Activated CD4-positive, alpha-beta T cell treated with anti-CD3 and anti-CD28 coated beads, Interleukin-2, amount 50 U/mL, for 1 hour (primary cell): ENCODE measurements around the gene ANKRD31.
A peak's percentile ranks its signal among the peaks of the same experiment; 100 is the strongest.

ENCODE experiments used
- DNase-seq: peaks from one replicate; pipeline ENCODE4 v3.0.0-alpha.2; 2020

Gene ANKRD31

GRCh38 chr5:75054134-75054930, 182.3 kb downstream of the ANKRD31 start:
- DNase-seq = no peak

GRCh38 chr5:75053304-75054133, 183.2 kb downstream of the ANKRD31 start:
- DNase-seq = peak; percentile 59

- no peak for DNase-seq
Observed at GRCh38 chr5:75053054-75053303, 183.7 kb downstream of the ANKRD31 start.

- DNase-seq = peak; percentile 34
Observed at GRCh38 chr5:75052192-75053053, 184.3 kb downstream of the ANKRD31 start, which contains the start of gene GCNT4. GCNT4 (minus strand) TSS chr5:75052558; CDS start chr5:75030037, 22,521 bp downstream.

- peak; percentile 41 for DNase-seq
Observed at GRCh38 chr5:75051217-75051751, 185.4 kb downstream of the ANKRD31 start.

- no peak for DNase-seq
Observed at GRCh38 chr5:75050415-75050814, 186.3 kb downstream of the ANKRD31 start.

GRCh38 chr5:75049456-75050351, 187.0 kb downstream of the ANKRD31 start:
- peak; percentile 59 for DNase-seq

GRCh38 chr5:75048457-75048953, 188.2 kb downstream of the ANKRD31 start:
- DNase-seq = no peak

GRCh38 chr5:75047356-75047755, 189.3 kb downstream of the ANKRD31 start:
- no peak for DNase-seq

- no peak for DNase-seq
Observed at GRCh38 chr5:75046366-75047142, 190.1 kb downstream of the ANKRD31 start.

GRCh38 chr5:75045071-75045470, 191.6 kb downstream of the ANKRD31 start:
- no peak for DNase-seq

GRCh38 chr5:75044406-75044805, 192.3 kb downstream of the ANKRD31 start:
- DNase-seq = no peak

- DNase-seq = no peak
Observed at GRCh38 chr5:75043633-75044264, 192.9 kb downstream of the ANKRD31 start.

GRCh38 chr5:75042522-75042921, 194.2 kb downstream of the ANKRD31 start:
- no peak for DNase-seq

- DNase-seq = no peak
Observed at GRCh38 chr5:75040973-75041372, 195.7 kb downstream of the ANKRD31 start.

- DNase-seq = no peak
Observed at GRCh38 chr5:75037106-75037505, 199.6 kb downstream of the ANKRD31 start.

GRCh38 chr5:75034137-75034739, 202.4 kb downstream of the ANKRD31 start:
- DNase-seq = no peak

GRCh38 chr5:75031366-75031765, 205.3 kb downstream of the ANKRD31 start:
- DNase-seq = no peak

- no peak for DNase-seq
Observed at GRCh38 chr5:75028090-75028489, 208.6 kb downstream of the ANKRD31 start.
